Transverse colon (tissue), 4 donors: ENCODE data around the gene AEBP2.

Experiments
- EP300 ChIP-seq: sonication (generic); formaldehyde crosslinking; IDR thresholded peaks from one replicate; pipeline ENCODE4 v1.6.1; 2017; ENCODE audit warnings: antibody characterized with exemption, low read depth
- POLR2A ChIP-seq: fragments of 450-650 bp; IDR thresholded peaks from one replicate; pipeline ENCODE4 v1.6.1; 2016; ENCODE audit warnings: antibody characterized with exemption, mild to moderate bottlenecking, moderate library complexity
- POLR2AphosphoS5 ChIP-seq, 3 donors: sonication (generic); formaldehyde crosslinking; IDR thresholded peaks; one replicate each; pipeline ENCODE4 v1.6.1; 2016; ENCODE audit warnings: antibody characterized with exemption in 3 of 3
- TF ChIP-seq, protein P1 (sequence below), 5 experiments: fragments of 200-600 bp in 3 of 5; fragments of 450-650 bp in 2 of 5; sonication (generic) in 3 of 5; IDR thresholded peaks; 1 replicate in 2 of 5; 2 replicates in 3 of 5; pipeline ENCODE4 v1.5.1; 2016 to 2017; ENCODE audit warnings: antibody characterized with exemption in 5 of 5, inconsistent platforms in 3 of 5, mild to moderate bottlenecking in 2 of 5, moderate library complexity in 1 of 5

DNA sequence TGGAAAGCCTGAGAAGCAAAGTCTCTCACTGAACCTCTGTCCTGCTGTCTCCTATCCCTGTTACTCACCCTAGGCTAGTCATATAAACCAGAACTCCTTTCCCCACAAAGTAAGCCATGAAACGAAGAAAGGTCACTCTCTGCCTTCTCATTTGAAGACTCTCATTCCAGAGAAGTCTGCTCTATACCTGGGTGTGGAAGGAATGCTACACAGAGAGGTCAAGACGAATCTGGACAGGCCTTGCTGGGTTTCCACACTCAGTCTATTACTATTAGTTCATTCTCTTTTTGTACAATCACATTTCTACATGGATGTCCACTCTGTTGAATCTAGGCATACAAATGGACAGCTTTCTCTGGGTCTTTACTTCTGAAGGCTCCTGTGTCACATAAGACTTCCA, 2.4 kb upstream of the AEBP2 start:
- TF ChIP-seq, protein P1, sequence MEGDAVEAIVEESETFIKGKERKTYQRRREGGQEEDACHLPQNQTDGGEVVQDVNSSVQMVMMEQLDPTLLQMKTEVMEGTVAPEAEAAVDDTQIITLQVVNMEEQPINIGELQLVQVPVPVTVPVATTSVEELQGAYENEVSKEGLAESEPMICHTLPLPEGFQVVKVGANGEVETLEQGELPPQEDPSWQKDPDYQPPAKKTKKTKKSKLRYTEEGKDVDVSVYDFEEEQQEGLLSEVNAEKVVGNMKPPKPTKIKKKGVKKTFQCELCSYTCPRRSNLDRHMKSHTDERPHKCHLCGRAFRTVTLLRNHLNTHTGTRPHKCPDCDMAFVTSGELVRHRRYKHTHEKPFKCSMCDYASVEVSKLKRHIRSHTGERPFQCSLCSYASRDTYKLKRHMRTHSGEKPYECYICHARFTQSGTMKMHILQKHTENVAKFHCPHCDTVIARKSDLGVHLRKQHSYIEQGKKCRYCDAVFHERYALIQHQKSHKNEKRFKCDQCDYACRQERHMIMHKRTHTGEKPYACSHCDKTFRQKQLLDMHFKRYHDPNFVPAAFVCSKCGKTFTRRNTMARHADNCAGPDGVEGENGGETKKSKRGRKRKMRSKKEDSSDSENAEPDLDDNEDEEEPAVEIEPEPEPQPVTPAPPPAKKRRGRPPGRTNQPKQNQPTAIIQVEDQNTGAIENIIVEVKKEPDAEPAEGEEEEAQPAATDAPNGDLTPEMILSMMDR (IDR thresholded peaks at IDR 0.05) = no peak
- TF ChIP-seq POLR2A (no peak), EP300 (no peak), POLR2AphosphoS5 (IDR thresholded peaks at IDR 0.05) (no peak)
